ENCODE results near the gene PIKFYVE.
"Not testable (repeated sequence)": the region's sequence is repeated elsewhere in the genome, so short reads cannot be mapped to it uniquely, and the experiment has no call there.

- not testable (repeated sequence) for TF ChIP-seq CTCF, POLR2A (IDR thresholded peaks at IDR 0.05)
Measured at GRCh38 chr2:208267526-208267925, 1.5 kb downstream of the PIKFYVE start.

Data from heart left ventricle (tissue), 13 donors.